ENCODE results near the gene HNF4A.

GRCh38 chr20:44471481-44471882 lies 116.0 kb downstream of the HNF4A start:
- TF ChIP-seq CTCF (IDR thresholded peaks at IDR 0.05), result peak; percentile 71 to 99 (median 78)
- TF ChIP-seq POLR2A (IDR thresholded peaks at IDR 0.05), result no peak
